Activated CD8-positive, alpha-beta T cell treated with anti-CD3 and anti-CD28 coated beads for 36 hours (primary cell): ENCODE measurements around the gene AIPL1. TPM values are rescaled to one million over a fixed set of nuclear protein-coding genes. Genes with fewer than 3 reads are reported as not detected.

Experiments used
- ATAC-seq: fragments of 200-7000 bp; cut with Tn5 transposase; one replicate; pipeline ENCODE4 v1.10.0; 2021; ENCODE audit warnings: mild to moderate bottlenecking, moderate library complexity
- CTCF ChIA-PET: fragments of 350-600 bp; sonication (Branson Sonifier 250); formaldehyde crosslinking; loops from one replicate; lab custom pipeline; 2021; ENCODE audit warnings: antibody characterized with exemption; lab: Charles Lee
- POLR2A ChIA-PET: fragments of 350-600 bp; sonication (Branson Sonifier 250); formaldehyde crosslinking; loops from one replicate; lab custom pipeline; 2021; ENCODE audit warnings: antibody characterized with exemption; lab: Charles Lee
- DNase-seq: peaks from one replicate; pipeline ENCODE4 v3.0.0-alpha.2; 2020
- H3K27ac Mint-ChIP-seq: one replicate; pipeline ENCODE4 v1.8.0; 2021; ENCODE audit warnings: mild to moderate bottlenecking, mixed read lengths
- H3K27me3 Mint-ChIP-seq: one replicate; pipeline ENCODE4 v1.8.0; 2021; ENCODE audit warnings: mixed read lengths
- H3K36me3 Mint-ChIP-seq: one replicate; pipeline ENCODE4 v1.8.0; 2021; ENCODE audit warnings: low read depth, mixed read lengths
- H3K4me1 Mint-ChIP-seq: one replicate; pipeline ENCODE4 v1.8.0; 2021; ENCODE audit warnings: low read depth, mixed read lengths
- H3K4me3 Mint-ChIP-seq: one replicate; pipeline ENCODE4 v1.8.0; 2021; ENCODE audit warnings: mild to moderate bottlenecking, moderate library complexity, mixed read lengths
- H3K9me3 Mint-ChIP-seq: one replicate; pipeline ENCODE4 v1.8.0; 2021; ENCODE audit warnings: mixed read lengths
- intact Hi-C: fragments of 100-400 bp; cut with micrococcal nuclease; formaldehyde crosslinking; loops from one replicate; pipeline ENCODE4 v1.10.0; 2022
- total RNA-seq, 2 experiments: library from RNA; stranded (reverse); gene quantifications; one replicate each; pipeline ENCODE4 v1.2.3, GENCODE V29; 2021
- TF ChIP-seq, protein P1 (sequence below): fragments of 200-600 bp; IDR thresholded peaks from one replicate; pipeline ENCODE4 v1.8.0; 2022; ENCODE audit warnings: antibody characterized with exemption, mild to moderate bottlenecking

Gene AIPL1
- total RNA-seq, 2 experiments from 2014 or later: not detected

DNA sequence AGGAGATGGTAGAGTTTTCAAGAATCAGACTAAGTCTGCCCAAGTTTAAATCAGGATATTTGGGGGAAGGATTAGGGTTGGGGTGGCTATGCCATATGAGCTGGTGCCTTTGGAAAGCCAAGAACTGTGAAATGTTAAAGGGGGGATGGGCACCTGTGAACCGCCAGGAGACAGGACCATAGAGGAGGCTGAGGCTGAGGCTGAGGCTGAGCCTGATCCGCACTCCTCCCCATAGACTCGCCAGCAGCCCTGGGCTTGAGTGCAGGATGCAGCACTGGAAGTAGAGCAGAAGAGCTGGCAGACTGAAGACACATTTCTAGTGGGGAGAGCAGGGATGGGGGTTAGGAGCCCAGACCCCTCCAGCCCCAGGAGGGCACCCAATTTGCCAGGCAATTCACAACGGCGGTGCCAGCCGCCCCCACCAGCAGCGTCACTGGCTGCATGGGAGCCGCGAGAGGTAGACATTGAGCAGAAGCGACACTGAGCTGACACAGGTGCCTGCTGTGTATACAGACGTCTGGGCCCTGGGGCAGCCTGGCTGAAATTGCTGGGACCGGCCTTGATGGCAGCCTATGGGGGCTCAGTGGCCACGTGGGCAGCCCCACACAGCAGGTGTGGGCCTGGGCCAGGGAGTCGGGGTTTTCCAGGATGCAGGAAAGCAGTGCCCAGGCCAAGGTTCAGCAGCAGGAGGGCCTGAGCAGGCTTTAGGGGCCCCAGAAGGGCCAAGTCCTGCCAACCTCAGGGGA lies 18.5 kb upstream of the AIPL1 start:
- intact Hi-C loops: no loop called here
- H3K27me3 Mint-ChIP-seq: no peaks in the 10 kb centered on the region

DNA sequence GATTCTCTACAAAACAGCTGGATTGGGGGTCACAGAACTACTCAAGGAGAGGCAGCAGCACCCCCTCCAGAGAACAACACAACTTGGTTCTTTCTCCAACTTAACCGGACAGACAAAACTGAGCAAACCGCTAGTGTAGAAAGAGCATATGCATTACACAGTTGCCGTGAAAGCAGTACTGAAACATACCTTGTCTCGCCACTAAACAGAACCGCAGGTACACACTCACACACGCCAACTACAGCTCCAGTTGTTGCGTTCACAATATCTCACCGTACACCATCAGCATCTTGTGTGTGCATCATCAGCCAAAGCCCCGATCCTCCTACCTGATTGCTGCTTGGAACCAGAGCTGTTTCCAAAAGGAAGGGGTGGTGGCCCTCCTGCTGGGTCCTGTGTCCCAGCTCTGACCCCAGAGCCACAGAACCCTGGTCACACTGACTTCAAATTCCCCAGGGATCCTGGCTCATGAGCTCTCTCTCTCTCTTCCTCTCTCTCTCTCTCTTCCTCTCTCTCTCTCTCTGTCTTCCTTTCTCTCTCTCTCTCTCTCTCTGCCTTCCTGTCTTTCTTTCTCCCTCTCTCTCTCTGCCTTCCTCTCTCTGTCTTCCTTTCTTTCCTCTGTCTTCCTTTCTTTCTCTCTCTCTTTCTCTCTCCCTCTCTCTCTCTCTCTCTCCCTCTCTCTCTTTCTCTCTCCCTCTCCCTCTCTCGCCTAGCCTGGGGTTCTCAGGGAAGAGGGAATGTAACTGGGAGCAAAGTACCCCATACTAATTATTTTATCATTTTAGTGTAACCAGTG lies 17.7 kb upstream of the AIPL1 start:
- no peak overlapping the region for H3K27ac Mint-ChIP-seq

More for the DNA sequence above, 18.5 kb upstream of the AIPL1 start:
- CTCF ChIA-PET: interaction anchor here (1.4 kb wide), 1 partner anchor 18 kb away, joined by 3 read pairs; the partner anchor contains the start of gene AIPL1
- Mint-ChIP-seq H3K36me3 (no peaks in the 10 kb centered on the region), H3K27ac (no peak overlapping the region), H3K9me3 (no peaks in the 10 kb centered on the region), H3K4me1 (peaks cover 13% of the 10 kb centered on the region), H3K4me3 (no peak overlapping the region)
- DNase-seq (no peak), ATAC-seq (no peak)
- TF ChIP-seq, protein P1, sequence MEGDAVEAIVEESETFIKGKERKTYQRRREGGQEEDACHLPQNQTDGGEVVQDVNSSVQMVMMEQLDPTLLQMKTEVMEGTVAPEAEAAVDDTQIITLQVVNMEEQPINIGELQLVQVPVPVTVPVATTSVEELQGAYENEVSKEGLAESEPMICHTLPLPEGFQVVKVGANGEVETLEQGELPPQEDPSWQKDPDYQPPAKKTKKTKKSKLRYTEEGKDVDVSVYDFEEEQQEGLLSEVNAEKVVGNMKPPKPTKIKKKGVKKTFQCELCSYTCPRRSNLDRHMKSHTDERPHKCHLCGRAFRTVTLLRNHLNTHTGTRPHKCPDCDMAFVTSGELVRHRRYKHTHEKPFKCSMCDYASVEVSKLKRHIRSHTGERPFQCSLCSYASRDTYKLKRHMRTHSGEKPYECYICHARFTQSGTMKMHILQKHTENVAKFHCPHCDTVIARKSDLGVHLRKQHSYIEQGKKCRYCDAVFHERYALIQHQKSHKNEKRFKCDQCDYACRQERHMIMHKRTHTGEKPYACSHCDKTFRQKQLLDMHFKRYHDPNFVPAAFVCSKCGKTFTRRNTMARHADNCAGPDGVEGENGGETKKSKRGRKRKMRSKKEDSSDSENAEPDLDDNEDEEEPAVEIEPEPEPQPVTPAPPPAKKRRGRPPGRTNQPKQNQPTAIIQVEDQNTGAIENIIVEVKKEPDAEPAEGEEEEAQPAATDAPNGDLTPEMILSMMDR: no peak
- POLR2A ChIA-PET: interaction anchor here (1.9 kb wide), 1 partner anchor 9 kb away, joined by 5 read pairs; the partner anchor contains the start of gene PIMREG

DNA sequence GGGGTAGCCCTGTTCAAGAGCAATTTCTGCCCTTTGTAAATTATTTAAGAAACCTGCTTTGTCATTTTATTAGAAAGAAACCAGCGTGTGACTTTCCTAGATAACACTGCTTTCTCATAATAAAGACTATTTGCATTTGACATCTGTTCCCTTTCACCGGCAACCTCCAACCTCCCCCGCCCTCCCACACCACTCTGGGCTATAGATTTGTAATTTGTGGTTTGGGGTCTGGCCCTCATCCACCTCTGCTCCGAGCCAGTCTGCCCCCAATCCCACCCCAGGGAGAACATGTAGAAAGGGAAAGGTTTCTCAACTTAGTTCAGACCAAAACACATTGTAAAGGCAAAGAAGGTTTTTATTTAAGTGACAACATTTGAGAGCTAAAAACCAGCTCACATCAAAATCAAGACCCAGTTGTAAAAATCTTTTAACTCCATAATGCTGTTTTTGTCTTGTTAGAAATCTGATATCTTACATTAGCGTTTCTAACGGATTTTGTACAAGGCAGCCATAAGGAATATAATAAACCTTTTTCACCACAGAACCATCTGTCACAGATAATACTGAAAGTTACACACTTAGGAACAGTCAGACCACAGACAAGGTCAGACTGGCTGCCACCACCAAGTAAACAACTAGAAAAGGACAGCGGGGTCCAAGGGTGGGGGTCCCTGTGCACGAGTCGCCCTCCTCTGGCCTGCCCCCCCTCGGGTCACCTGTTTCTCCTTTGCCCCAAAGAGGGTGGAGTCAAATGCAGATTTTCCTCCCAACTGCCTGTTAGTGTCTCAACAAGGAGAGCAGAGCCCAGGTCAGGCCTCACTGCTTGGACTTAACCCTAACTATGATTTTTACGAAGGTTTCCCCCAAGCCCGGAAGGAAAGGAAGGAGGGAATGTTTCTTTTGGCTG lies 16.3 kb upstream of the AIPL1 start:
- Mint-ChIP-seq H3K27ac (no peak overlapping the region), H3K4me1 (peaks cover 2% of the 10 kb centered on the region), H3K27me3 (no peaks in the 10 kb centered on the region), H3K9me3 (no peaks in the 10 kb centered on the region), H3K36me3 (no peaks in the 10 kb centered on the region), H3K4me3 (no peak overlapping the region)
- DNase-seq (no peak), ATAC-seq (no peak)
- TF ChIP-seq, protein P1: no peak
- ChIA-PET CTCF (interaction anchor here (1.9 kb wide), 1 partner anchor 15 kb away, joined by 5 read pairs; no protein-coding TSS in a partner anchor), POLR2A (no interaction called here)
- intact Hi-C loops: no loop called here

More for the DNA sequence above, 17.7 kb upstream of the AIPL1 start:
- Mint-ChIP-seq H3K4me1 (peaks cover 13% of the 10 kb centered on the region), H3K36me3 (no peaks in the 10 kb centered on the region), H3K9me3 (no peaks in the 10 kb centered on the region), H3K4me3 (no peak overlapping the region), H3K27me3 (no peaks in the 10 kb centered on the region)
- TF ChIP-seq, protein P1: no peak
- ATAC-seq (no peak), DNase-seq (no peak)
- POLR2A ChIA-PET: interaction anchor here (1.9 kb wide), 1 partner anchor 8 kb away, joined by 5 read pairs; the partner anchor contains the start of gene PIMREG
- intact Hi-C loops: no loop called here
- CTCF ChIA-PET: no interaction called here

DNA sequence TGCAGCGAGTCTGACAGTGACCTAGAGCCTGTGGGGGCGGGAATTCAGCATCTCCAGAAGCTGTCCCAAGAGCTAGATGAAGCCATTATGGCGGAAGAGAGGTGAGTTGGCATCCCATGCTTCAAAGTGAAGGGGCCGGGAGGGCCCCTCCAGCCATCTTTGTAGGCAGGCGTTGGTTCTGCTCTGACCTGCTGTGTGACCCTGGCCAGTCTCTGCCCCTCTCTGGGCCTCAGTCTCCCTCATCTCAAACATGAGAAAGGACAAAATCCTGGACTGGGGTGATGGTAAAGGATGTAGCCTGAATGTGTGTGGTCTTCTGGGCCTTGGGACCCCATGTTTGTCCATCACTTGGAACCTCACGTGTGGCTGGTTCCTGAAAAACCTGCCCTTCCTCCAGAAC lies 14.4 kb upstream of the AIPL1 start:
- intact Hi-C loops: no loop called here
- H3K4me1 Mint-ChIP-seq: peaks cover 6% of the 10 kb centered on the region
- no peak overlapping the region for H3K4me3 Mint-ChIP-seq
- TF ChIP-seq, protein P1: no peak
- H3K27me3 Mint-ChIP-seq: peaks cover 3% of the 10 kb centered on the region
- H3K36me3 Mint-ChIP-seq: no peaks in the 10 kb centered on the region
- POLR2A ChIA-PET: interaction anchor here (0.7 kb wide), 1 partner anchor 122 kb away, joined by 3 read pairs; no protein-coding TSS in a partner anchor
- DNase-seq (no peak), ATAC-seq (no peak)
- CTCF ChIA-PET: interaction anchor here (0.8 to 1.7 kb wide), 2 partner anchors 10 to 14 kb away, joined by 3 to 7 read pairs; partner anchors contain the start of gene AIPL1
- H3K9me3 Mint-ChIP-seq: no peaks in the 10 kb centered on the region
- H3K27ac Mint-ChIP-seq: no peak overlapping the region
